ENCODE results near the gene SMYD5.
A peak's percentile ranks its signal among the peaks of the same experiment; 100 is the strongest.

SMYD5 gene

DNA sequence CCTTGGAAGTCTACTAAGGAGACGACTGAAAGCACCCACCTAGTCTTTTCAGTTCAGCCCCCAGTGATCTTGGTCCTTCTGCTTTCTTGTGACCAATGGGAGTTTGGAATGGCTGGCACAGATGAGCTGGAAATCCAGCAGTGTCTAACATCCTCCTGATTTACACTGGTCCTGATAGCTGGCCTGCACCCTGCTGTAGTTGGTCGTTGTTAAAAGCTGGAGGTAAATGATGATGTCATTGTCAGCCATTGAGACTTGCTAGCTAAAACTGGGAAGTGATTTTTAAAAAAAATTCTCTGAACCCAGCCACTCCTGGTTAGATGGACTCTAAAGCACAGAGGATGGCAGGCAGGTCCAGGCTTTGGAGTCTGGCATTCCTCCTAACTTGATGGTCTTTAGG, 39.4 kb downstream of the SMYD5 start:
- Histone ChIP-seq H3K9ac (ENCODE audit: insufficient read length) (no peak overlapping the region), H3K4me3 (no peak overlapping the region), H3K9me3 (ENCODE audit: low read depth, low read length) (no peaks in the 10 kb centered on the region), H3K36me3 (ENCODE audit: insufficient read depth, low read length) (peaks cover 64% of the 10 kb centered on the region), H3K27ac (peak overlapping the region; percentile 60)
- TF ChIP-seq FOXP2 (optimal IDR thresholded peaks at IDR 0.05; ENCODE audit: control extremely low read depth, extremely low read length, insufficient read depth): no peak
- TF ChIP-seq EZH2 (IDR thresholded peaks at IDR 0.05): no peak
- TF ChIP-seq POLR2AphosphoS5 (IDR thresholded peaks at IDR 0.05; ENCODE audit: borderline replicate concordance, low read depth, low read length): no peak; the same call in 1 of the 2 replicates
- DNase-seq (ENCODE audit: low read depth, low spot score): no peak

GRCh38 chr2:73253901-73254300, 39.9 kb downstream of the SMYD5 start:
- no peak for DNase-seq (ENCODE audit: low read depth, low spot score)
- TF ChIP-seq EZH2 (IDR thresholded peaks at IDR 0.05) (no peak), FOXP2 (optimal IDR thresholded peaks at IDR 0.05; ENCODE audit: control extremely low read depth, extremely low read length, insufficient read depth) (no peak), POLR2AphosphoS5 (IDR thresholded peaks at IDR 0.05; ENCODE audit: borderline replicate concordance, low read depth, low read length) (no peak; the same call in 1 of the 2 replicates)
- Histone ChIP-seq H3K4me3 (no peak overlapping the region), H3K9ac (ENCODE audit: insufficient read length) (no peak overlapping the region), H3K9me3 (ENCODE audit: low read depth, low read length) (no peaks in the 10 kb centered on the region), H3K27ac (peak overlapping the region; percentile 60), H3K36me3 (ENCODE audit: insufficient read depth, low read length) (peaks cover 59% of the 10 kb centered on the region)

DNA sequence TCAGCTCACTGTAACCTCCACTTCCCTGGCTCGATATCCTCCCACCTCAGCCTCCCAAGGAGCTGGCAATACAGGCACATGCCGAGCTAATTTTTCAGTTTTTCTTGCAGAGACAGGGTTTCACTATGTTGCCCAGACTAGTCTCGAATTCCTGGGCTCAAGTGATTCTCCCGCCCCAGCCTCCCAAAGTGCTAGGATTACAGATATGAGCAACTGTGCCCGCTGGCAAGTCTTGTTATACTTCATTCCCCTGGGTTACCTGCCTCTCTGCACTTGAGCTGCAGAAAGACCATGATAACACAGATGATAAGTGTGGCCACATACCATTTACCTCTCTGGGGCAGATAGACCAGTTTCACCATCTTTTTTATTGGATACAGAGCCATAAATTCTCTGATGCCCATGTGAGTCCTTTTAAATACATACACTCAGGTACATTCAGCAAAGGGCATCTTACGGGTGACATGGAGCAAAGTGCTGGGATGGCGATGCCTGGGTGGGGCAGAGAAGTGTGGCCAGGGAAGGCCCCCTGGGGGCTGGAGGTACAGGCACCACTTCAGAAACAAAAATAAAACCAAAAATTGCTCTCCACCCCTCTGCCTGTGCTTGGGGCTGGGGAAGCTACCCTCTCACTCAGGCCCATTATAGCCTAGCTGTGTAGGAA, 40.4 kb downstream of the SMYD5 start:
- peaks cover 54% of the 10 kb centered on the region for H3K36me3 ChIP-seq (ENCODE audit: insufficient read depth, low read length)
- H3K27ac ChIP-seq: peak overlapping the region; percentile 60
- H3K9me3 ChIP-seq (ENCODE audit: low read depth, low read length): no peaks in the 10 kb centered on the region
- no peak for DNase-seq (ENCODE audit: low read depth, low spot score)
- TF ChIP-seq FOXP2 (optimal IDR thresholded peaks at IDR 0.05; ENCODE audit: control extremely low read depth, extremely low read length, insufficient read depth) (no peak), EZH2 (IDR thresholded peaks at IDR 0.05) (no peak), POLR2AphosphoS5 (IDR thresholded peaks at IDR 0.05; ENCODE audit: borderline replicate concordance, low read depth, low read length) (no peak; the same call in 1 of the 2 replicates)
- no peak overlapping the region for H3K4me3 ChIP-seq
- H3K9ac ChIP-seq (ENCODE audit: insufficient read length): no peak overlapping the region

DNA sequence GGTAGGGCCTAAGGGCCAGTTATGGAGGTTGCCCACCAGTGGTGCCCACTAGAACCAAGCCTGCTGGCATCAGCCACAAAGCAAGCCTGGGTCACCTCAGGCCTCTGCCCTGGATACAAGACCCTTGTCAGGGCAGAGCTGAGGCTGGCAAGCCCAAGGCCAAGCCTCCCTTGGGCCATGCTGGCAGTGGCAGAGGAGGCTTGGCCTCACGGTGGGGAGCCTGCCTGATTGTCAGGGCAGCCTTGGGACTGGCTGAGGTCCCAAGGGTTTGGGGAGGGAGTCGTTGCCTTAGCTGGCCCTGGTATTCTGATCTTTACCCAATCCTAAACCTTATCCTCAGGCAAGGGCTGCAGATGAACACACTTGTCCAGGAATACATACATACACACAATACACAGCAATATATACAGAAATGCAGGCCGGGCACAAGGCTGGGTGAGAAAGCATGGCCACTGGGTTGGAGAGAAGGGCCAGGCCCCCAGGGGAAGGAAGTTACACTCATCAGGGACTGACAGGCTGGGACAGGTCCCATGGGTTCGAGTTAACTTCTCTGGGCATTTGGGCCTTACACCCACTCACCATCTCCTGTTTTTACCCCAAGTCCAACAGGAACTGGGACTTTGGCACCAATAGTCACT, 41.1 kb downstream of the SMYD5 start:
- no peak overlapping the region for H3K27ac ChIP-seq
- no peak overlapping the region for H3K9ac ChIP-seq (ENCODE audit: insufficient read length)
- no peak for DNase-seq (ENCODE audit: low read depth, low spot score)
- no peak for TF ChIP-seq EZH2 (IDR thresholded peaks at IDR 0.05)
- 0 out of 2 replicates have a peak, but pooled peaks have one; percentile 23 for TF ChIP-seq POLR2AphosphoS5 (IDR thresholded peaks at IDR 0.05; ENCODE audit: borderline replicate concordance, low read depth, low read length)
- no peak overlapping the region for H3K4me3 ChIP-seq
- H3K36me3 ChIP-seq (ENCODE audit: insufficient read depth, low read length): peaks cover 47% of the 10 kb centered on the region
- H3K9me3 ChIP-seq (ENCODE audit: low read depth, low read length): no peaks in the 10 kb centered on the region

GRCh38 chr2:73255907-73256617, 42.0 kb downstream of the SMYD5 start:
- Histone ChIP-seq H3K36me3 (ENCODE audit: insufficient read depth, low read length) (peaks cover 38% of the 10 kb centered on the region), H3K27ac (no peak overlapping the region), H3K9ac (ENCODE audit: insufficient read length) (no peak overlapping the region), H3K9me3 (ENCODE audit: low read depth, low read length) (no peaks in the 10 kb centered on the region), H3K4me3 (no peak overlapping the region)
- TF ChIP-seq POLR2AphosphoS5 (IDR thresholded peaks at IDR 0.05; ENCODE audit: borderline replicate concordance, low read depth, low read length): no peak
- TF ChIP-seq FOXP2 (optimal IDR thresholded peaks at IDR 0.05; ENCODE audit: control extremely low read depth, extremely low read length, insufficient read depth): no peak
- no peak for DNase-seq (ENCODE audit: low read depth, low spot score)

DNA sequence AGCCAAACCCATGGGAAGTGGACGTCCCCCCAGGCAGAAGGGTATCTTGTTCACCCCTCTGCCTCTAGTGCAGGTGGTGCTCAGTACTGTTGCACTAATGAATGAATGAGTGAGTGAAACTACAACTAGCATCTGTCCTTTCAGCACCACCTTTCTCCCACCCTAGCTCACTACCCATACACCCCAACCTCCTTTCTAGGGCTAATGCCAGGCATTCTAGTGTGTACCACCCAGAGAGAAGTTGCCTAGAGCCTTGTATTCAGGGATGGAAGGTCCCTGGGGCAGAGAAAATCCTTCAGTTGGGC, 42.5 kb downstream of the SMYD5 start:
- no peak for TF ChIP-seq POLR2AphosphoS5 (IDR thresholded peaks at IDR 0.05; ENCODE audit: borderline replicate concordance, low read depth, low read length)
- TF ChIP-seq FOXP2 (optimal IDR thresholded peaks at IDR 0.05; ENCODE audit: control extremely low read depth, extremely low read length, insufficient read depth): no peak
- TF ChIP-seq EZH2 (IDR thresholded peaks at IDR 0.05): no peak
- DNase-seq (ENCODE audit: low read depth, low spot score): no peak
- no peak overlapping the region for H3K4me3 ChIP-seq

GRCh38 chr2:73257021-73257420, 43.0 kb downstream of the SMYD5 start:
- TF ChIP-seq POLR2AphosphoS5 (IDR thresholded peaks at IDR 0.05; ENCODE audit: borderline replicate concordance, low read depth, low read length): no peak; the same call in 1 of the 2 replicates
- TF ChIP-seq FOXP2 (optimal IDR thresholded peaks at IDR 0.05; ENCODE audit: control extremely low read depth, extremely low read length, insufficient read depth): no peak
- TF ChIP-seq EZH2 (IDR thresholded peaks at IDR 0.05): no peak
- H3K4me3 ChIP-seq: no peak overlapping the region

More for the DNA sequence above, 42.5 kb downstream of the SMYD5 start:
- H3K9me3 ChIP-seq (ENCODE audit: low read depth, low read length): no peaks in the 10 kb centered on the region
- H3K27ac ChIP-seq: no peak overlapping the region
- H3K36me3 ChIP-seq (ENCODE audit: insufficient read depth, low read length): peaks cover 33% of the 10 kb centered on the region
- H3K9ac ChIP-seq (ENCODE audit: insufficient read length): no peak overlapping the region

DNA sequence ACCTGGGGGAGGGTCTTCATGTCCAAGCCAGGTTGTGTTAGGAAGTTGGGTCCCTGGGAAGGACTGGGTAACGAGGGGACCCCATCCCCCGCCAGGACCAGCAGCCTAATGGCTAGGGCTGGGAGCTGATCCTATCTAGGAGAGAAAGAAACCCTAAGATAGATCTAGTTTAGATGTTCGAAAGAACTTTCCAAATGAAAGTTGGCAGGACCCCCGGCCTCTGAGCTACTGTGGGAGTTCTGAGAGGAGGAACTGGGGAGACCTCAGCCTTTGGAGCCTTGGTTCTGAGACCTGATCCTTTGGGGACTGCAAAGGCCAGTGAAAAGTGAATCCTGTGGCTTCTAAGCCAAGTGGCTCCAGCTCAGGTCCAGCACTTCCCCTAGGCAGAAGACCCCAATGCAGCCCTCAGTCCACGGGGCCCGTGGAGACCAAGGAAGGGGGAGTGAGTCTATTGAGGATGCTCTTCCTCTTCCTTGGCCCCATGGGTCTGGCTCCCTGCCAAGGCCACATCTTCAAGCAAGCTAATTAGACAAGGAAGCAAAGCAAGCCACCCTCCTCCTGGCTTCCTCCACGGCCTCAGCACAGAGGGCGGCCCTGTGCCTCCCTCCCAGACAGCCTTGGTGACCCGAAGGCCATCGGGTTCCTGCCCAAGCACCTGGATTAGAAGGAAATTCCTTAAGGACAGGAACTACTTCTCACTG, 43.5 kb downstream of the SMYD5 start:
- TF ChIP-seq POLR2AphosphoS5 (IDR thresholded peaks at IDR 0.05; ENCODE audit: borderline replicate concordance, low read depth, low read length): no peak; the same call in 1 of the 2 replicates
- no peak for TF ChIP-seq EZH2 (IDR thresholded peaks at IDR 0.05)
- no peak for TF ChIP-seq FOXP2 (optimal IDR thresholded peaks at IDR 0.05; ENCODE audit: control extremely low read depth, extremely low read length, insufficient read depth)
- Histone ChIP-seq H3K9ac (ENCODE audit: insufficient read length) (no peak overlapping the region), H3K4me3 (no peak overlapping the region), H3K36me3 (ENCODE audit: insufficient read depth, low read length) (peaks cover 25% of the 10 kb centered on the region), H3K27ac (no peak overlapping the region), H3K9me3 (ENCODE audit: low read depth, low read length) (no peaks in the 10 kb centered on the region)
- no peak for DNase-seq (ENCODE audit: low read depth, low spot score)

More at GRCh38 chr2:73257021-73257420, 43.0 kb downstream of the SMYD5 start:
- Histone ChIP-seq H3K9me3 (ENCODE audit: low read depth, low read length) (no peaks in the 10 kb centered on the region), H3K36me3 (ENCODE audit: insufficient read depth, low read length) (peaks cover 29% of the 10 kb centered on the region), H3K27ac (no peak overlapping the region; the same call in 1 of the 2 replicates), H3K9ac (ENCODE audit: insufficient read length) (no peak overlapping the region)
- DNase-seq (ENCODE audit: low read depth, low spot score): no peak

Measured in SK-N-MC (cell line).